SK-N-SH treated with all-trans-retinoic acid at 6 μM for 48 hours (cell line): ENCODE measurements around the gene SEC16A.

Experiments
- ATAC-seq: fragments of 200-7000 bp; cut with Tn5 transposase; 3 replicates; pipeline ENCODE4 v1.9.1; 2020; ENCODE audit warnings: mild to moderate bottlenecking, moderate library complexity
- ARNTL ChIP-seq: fragments of 450-650 bp; formaldehyde crosslinking; IDR thresholded peaks from 2 replicates; pipeline ENCODE4 v1.5.0; 2020; ENCODE audit warnings: low read depth, mild to moderate bottlenecking, moderate library complexity, borderline replicate concordance
- BACH2 ChIP-seq: fragments of 250-450 bp; sonication (Bioruptor Pico); IDR thresholded peaks from 2 replicates; pipeline ENCODE4 v1.9.0; 2021; ENCODE audit warnings: mild to moderate bottlenecking, borderline replicate concordance
- ESRRG ChIP-seq: fragments of 250-450 bp; sonication (Bioruptor Pico); IDR thresholded peaks from 2 replicates; pipeline ENCODE4 v1.6.1; 2021; ENCODE audit warnings: mild to moderate bottlenecking
- GLIS3 ChIP-seq: fragments of 250-450 bp; sonication (Bioruptor Pico); IDR thresholded peaks from 2 replicates; pipeline ENCODE4 v1.5.0; 2020; ENCODE audit warnings: mild to moderate bottlenecking, moderate library complexity
- OSR1 ChIP-seq: fragments of 250-450 bp; sonication (Bioruptor Pico); IDR thresholded peaks from 2 replicates; pipeline ENCODE4 v1.8.0; 2022; ENCODE audit warnings: moderate library complexity, mild to moderate bottlenecking, inconsistent platforms
- POU6F1 ChIP-seq: fragments of 250-450 bp; sonication (Bioruptor Pico); IDR thresholded peaks from 2 replicates; pipeline ENCODE4 v1.8.0; 2021; ENCODE audit warnings: low read depth, mild to moderate bottlenecking, moderate library complexity, borderline replicate concordance
- PPARA ChIP-seq: fragments of 250-450 bp; sonication (Bioruptor Pico); IDR thresholded peaks from 2 replicates; pipeline ENCODE4 v1.5.0; 2020; ENCODE audit warnings: mild to moderate bottlenecking, borderline replicate concordance
- SNAI2 ChIP-seq: fragments of 250-450 bp; sonication (Bioruptor Pico); IDR thresholded peaks from 2 replicates; pipeline ENCODE4 v1.5.0; 2020; ENCODE audit warnings: mild to moderate bottlenecking, moderate library complexity
- TCF4 ChIP-seq: fragments of 250-450 bp; sonication (Bioruptor Pico); IDR thresholded peaks from 2 replicates; pipeline ENCODE4 v1.8.0; 2021; ENCODE audit warnings: mild to moderate bottlenecking, moderate library complexity, borderline replicate concordance
- TOX ChIP-seq: fragments of 250-450 bp; sonication (Bioruptor Pico); IDR thresholded peaks from 2 replicates; pipeline ENCODE4 v1.8.0; 2021; ENCODE audit warnings: mild to moderate bottlenecking, moderate library complexity, borderline replicate concordance
- TSHZ2 ChIP-seq: fragments of 250-450 bp; sonication (Bioruptor Pico); IDR thresholded peaks from 2 replicates; pipeline ENCODE4 v1.5.0; 2020; ENCODE audit warnings: mild to moderate bottlenecking, moderate library complexity
- ZFP3 ChIP-seq: fragments of 250-450 bp; sonication (Bioruptor Pico); IDR thresholded peaks from 2 replicates; pipeline ENCODE4 v1.5.0; 2020; ENCODE audit warnings: mild to moderate bottlenecking, moderate library complexity
- ZFP30 ChIP-seq: fragments of 450-650 bp; formaldehyde crosslinking; IDR thresholded peaks from 2 replicates; pipeline ENCODE4 v1.5.0; 2022; ENCODE audit warnings: mild to moderate bottlenecking, moderate library complexity
- ZNF565 ChIP-seq: fragments of 450-650 bp; formaldehyde crosslinking; conservative IDR thresholded peaks from 2 replicates; pipeline ENCODE4 v1.5.0; 2020; ENCODE audit warnings: low read depth, mild to moderate bottlenecking, moderate library complexity
- ZNF8 ChIP-seq: fragments of 450-650 bp; formaldehyde crosslinking; IDR thresholded peaks from 2 replicates; pipeline ENCODE4 v1.5.0; 2020; ENCODE audit warnings: mild to moderate bottlenecking, moderate library complexity
- TF ChIP-seq, protein P1 (sequence below): fragments of 250-450 bp; sonication (Bioruptor Pico); IDR thresholded peaks from 2 replicates; pipeline ENCODE4 v1.5.1; 2021; ENCODE audit warnings: mild to moderate bottlenecking, moderate library complexity
- TF ChIP-seq, protein P2 (sequence below): fragments of 250-450 bp; sonication (Bioruptor Pico); IDR thresholded peaks from 2 replicates; pipeline ENCODE4 v1.8.0; 2020; ENCODE audit warnings: mild to moderate bottlenecking, moderate library complexity, borderline replicate concordance

Gene SEC16A

GRCh38 chr9:136511670-136512592, 29.1 kb upstream of the SEC16A start (continued):
- no peak for TF ChIP-seq ZFP3 (CRISPR knock-in tag)
- TF ChIP-seq, all 23 proteins: peak for 0

DNA sequence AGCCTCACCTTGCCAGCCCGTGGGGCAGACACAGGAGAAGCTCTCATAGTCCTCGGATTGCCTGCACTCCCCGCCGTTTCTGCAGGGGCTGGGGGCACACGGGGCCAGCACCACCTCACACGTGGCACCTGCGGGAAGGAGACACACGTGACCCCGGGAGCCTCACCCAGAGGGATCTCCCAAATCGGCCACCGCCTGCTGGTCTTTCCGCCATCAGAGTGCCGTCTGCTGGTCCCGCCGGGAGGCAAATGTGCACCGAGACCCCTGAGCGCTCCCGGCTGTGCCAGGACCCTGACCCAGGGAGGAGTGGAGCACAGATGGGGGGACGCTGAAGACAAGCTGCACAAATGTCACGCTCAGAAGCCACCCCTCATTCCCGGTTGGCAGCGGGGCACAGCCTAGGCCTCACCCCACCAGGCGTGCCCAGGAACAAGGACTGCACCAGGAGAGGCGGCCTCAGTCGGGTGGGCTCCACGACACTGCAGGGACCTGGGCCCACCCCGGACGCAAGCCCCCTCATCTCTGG, 28.4 kb upstream of the SEC16A start:
- TF ChIP-seq POU6F1 (CRISPR knock-in tag): no peak
- TF ChIP-seq OSR1 (CRISPR knock-in tag): no peak
- TF ChIP-seq, protein P1, sequence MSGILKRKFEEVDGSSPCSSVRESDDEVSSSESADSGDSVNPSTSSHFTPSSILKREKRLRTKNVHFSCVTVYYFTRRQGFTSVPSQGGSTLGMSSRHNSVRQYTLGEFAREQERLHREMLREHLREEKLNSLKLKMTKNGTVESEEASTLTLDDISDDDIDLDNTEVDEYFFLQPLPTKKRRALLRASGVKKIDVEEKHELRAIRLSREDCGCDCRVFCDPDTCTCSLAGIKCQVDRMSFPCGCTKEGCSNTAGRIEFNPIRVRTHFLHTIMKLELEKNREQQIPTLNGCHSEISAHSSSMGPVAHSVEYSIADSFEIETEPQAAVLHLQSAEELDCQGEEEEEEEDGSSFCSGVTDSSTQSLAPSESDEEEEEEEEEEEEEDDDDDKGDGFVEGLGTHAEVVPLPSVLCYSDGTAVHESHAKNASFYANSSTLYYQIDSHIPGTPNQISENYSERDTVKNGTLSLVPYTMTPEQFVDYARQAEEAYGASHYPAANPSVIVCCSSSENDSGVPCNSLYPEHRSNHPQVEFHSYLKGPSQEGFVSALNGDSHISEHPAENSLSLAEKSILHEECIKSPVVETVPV: no peak
- no peak for ATAC-seq

GRCh38 chr9:136510561-136510960, 27.7 kb upstream of the SEC16A start:
- ATAC-seq: no peak
- TF ChIP-seq TCF4 (CRISPR knock-in tag) (no peak), TSHZ2 (CRISPR knock-in tag) (no peak), POU6F1 (CRISPR knock-in tag) (no peak), SNAI2 (CRISPR knock-in tag) (no peak), GLIS3 (CRISPR knock-in tag) (no peak), ZNF565 (CRISPR knock-in tag) (no peak), ESRRG (CRISPR knock-in tag) (no peak), ZFP30 (no peak), PPARA (CRISPR knock-in tag) (no peak), ZNF8 (CRISPR knock-in tag) (no peak), TOX (no peak), BACH2 (CRISPR knock-in tag) (no peak)
- TF ChIP-seq, protein P2, sequence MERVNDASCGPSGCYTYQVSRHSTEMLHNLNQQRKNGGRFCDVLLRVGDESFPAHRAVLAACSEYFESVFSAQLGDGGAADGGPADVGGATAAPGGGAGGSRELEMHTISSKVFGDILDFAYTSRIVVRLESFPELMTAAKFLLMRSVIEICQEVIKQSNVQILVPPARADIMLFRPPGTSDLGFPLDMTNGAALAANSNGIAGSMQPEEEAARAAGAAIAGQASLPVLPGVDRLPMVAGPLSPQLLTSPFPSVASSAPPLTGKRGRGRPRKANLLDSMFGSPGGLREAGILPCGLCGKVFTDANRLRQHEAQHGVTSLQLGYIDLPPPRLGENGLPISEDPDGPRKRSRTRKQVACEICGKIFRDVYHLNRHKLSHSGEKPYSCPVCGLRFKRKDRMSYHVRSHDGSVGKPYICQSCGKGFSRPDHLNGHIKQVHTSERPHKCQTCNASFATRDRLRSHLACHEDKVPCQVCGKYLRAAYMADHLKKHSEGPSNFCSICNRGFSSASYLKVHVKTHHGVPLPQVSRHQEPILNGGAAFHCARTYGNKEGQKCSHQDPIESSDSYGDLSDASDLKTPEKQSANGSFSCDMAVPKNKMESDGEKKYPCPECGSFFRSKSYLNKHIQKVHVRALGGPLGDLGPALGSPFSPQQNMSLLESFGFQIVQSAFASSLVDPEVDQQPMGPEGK: no peak
- TF ChIP-seq, all 23 proteins: peak for 0

DNA sequence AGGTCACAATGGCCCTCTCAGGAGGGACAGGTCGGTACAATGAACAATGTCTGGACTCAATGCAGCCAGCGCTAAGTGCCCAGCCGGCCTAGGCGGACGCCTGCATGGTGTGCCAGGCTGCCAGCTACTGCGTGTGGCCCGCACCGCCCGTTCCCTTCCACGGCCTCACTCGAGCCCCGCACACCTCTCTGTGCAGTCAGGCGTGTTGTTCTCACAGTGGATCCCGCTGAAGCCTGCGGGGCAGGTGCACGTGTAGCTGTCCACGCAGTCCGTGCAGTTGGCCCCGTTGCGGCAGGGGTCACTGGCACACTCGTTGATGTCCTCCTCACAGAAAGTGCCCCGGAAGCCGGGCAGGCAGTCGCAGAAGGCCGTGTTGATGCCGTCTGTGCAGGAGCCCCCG, 26.7 kb upstream of the SEC16A start:
- ATAC-seq: no peak
- TF ChIP-seq PPARA (CRISPR knock-in tag) (no peak), ZNF565 (CRISPR knock-in tag) (no peak), TSHZ2 (CRISPR knock-in tag) (no peak), POU6F1 (CRISPR knock-in tag) (no peak), OSR1 (CRISPR knock-in tag) (no peak), ARNTL (CRISPR knock-in tag) (no peak), GLIS3 (CRISPR knock-in tag) (no peak), SNAI2 (CRISPR knock-in tag) (no peak)
- TF ChIP-seq, protein P1: no peak
